GM18519 (cell line): ENCODE measurements around the gene TLR7.

Experiments used
- ATAC-seq: cut with Tn5 transposase; IDR thresholded peaks from one replicate; pipeline ENCODE4 v1.9.1; 2021; ENCODE audit warnings: mild to moderate bottlenecking, moderate library complexity; ENCODE audit not compliant: unreplicated experiment, low FRiP score

TLR7 gene

GRCh38 chrX:12922599-12922919 lies 55.7 kb downstream of the TLR7 start:
- no peak for ATAC-seq

GRCh38 chrX:12929701-12930100 lies 62.8 kb downstream of the TLR7 start:
- no peak for ATAC-seq

GRCh38 chrX:12930150-12930549 lies 63.3 kb downstream of the TLR7 start:
- no peak for ATAC-seq

- no peak for ATAC-seq
Measured at GRCh38 chrX:12932244-12932643, 65.4 kb downstream of the TLR7 start.

GRCh38 chrX:12934850-12935249 lies 68.0 kb downstream of the TLR7 start:
- ATAC-seq: no peak

GRCh38 chrX:12936947-12937346 lies 70.1 kb downstream of the TLR7 start:
- no peak for ATAC-seq
